Measurements from ENCODE around the gene RPS24. TPM values are rescaled to one million over a fixed set of nuclear protein-coding genes. Genes with fewer than 3 reads are reported as not detected.
"Not testable (repeated sequence)": the region's sequence is repeated elsewhere in the genome, so short reads cannot be mapped to it uniquely, and the experiment has no call there.

Gene RPS24
- total RNA-seq, 4 donors from 2014 or later: 2,373 to 2,736 (median 2,495) TPM

- no peak for DNase-seq (ENCODE audit: low spot score)
- no peak for TF ChIP-seq CTCF (IDR thresholded peaks at IDR 0.05)
- ATAC-seq (ENCODE audit: low FRiP score): no peak
Observed at GRCh38 chr10:78049851-78050250, 16.2 kb downstream of the RPS24 start.

- DNase-seq (ENCODE audit: low spot score): no peak
- ATAC-seq (ENCODE audit: low FRiP score): no peak
- no peak for TF ChIP-seq CTCF (IDR thresholded peaks at IDR 0.05)
Observed at GRCh38 chr10:78053211-78053868, 19.7 kb downstream of the RPS24 start.

- no peak for TF ChIP-seq CTCF (IDR thresholded peaks at IDR 0.05)
- ATAC-seq (ENCODE audit: low FRiP score) (no peak), DNase-seq (ENCODE audit: low spot score) (no peak)
Observed at GRCh38 chr10:78058562-78058961, 24.9 kb downstream of the RPS24 start.

GRCh38 chr10:78059906-78060702 is 26.4 kb downstream of the RPS24 start:
- TF ChIP-seq CTCF (IDR thresholded peaks at IDR 0.05): no peak
- no peak for DNase-seq (ENCODE audit: low spot score)

GRCh38 chr10:78062296-78062695 is 28.6 kb downstream of the RPS24 start:
- no peak for TF ChIP-seq CTCF (IDR thresholded peaks at IDR 0.05)
- no peak for DNase-seq (ENCODE audit: low spot score)
- ATAC-seq (ENCODE audit: low FRiP score): no peak

More at GRCh38 chr10:78059906-78060702, 26.4 kb downstream of the RPS24 start:
- no peak for ATAC-seq (ENCODE audit: low FRiP score)

GRCh38 chr10:78063236-78063635 is 29.6 kb downstream of the RPS24 start:
- TF ChIP-seq CTCF (IDR thresholded peaks at IDR 0.05): no peak
- ATAC-seq (ENCODE audit: low FRiP score): no peak

GRCh38 chr10:78064919-78065318 is 31.3 kb downstream of the RPS24 start:
- ATAC-seq (ENCODE audit: low FRiP score); DNase-seq (ENCODE audit: low spot score): not testable (repeated sequence)

More at GRCh38 chr10:78063236-78063635, 29.6 kb downstream of the RPS24 start:
- no peak for DNase-seq (ENCODE audit: low spot score)
